HCT116 (cell line): Measurements from ENCODE around the gene PPDPF. TPM values are rescaled to one million over a fixed set of nuclear protein-coding genes. Genes with fewer than 3 reads are reported as not detected.

Experiments
- ATAC-seq: fragments of 200-7000 bp; cut with Tn5 transposase; 2 replicates; pipeline ENCODE4 v1.9.1; 2020; ENCODE audit warnings: mild to moderate bottlenecking, moderate library complexity
- Bru-seq: library from RNA; stranded (reverse); fragments of 400-500 nt; gene quantifications from one replicate; lab custom pipeline; 2021; lab: Mats Ljungman, UMichigan
- BruChase-seq, 2 experiments: library from RNA; stranded (reverse); fragments of 400-500 nt; gene quantifications; one replicate each; lab custom pipeline; 2021; lab: Mats Ljungman, UMichigan
- BruUV-seq: library from RNA; stranded (reverse); fragments of 400-500 nt; replicated peaks from 2 replicates; lab custom pipeline; 2021; lab: Mats Ljungman, UMichigan
- CTCF ChIA-PET: fragments of 300-600 bp; sonication (Branson Sonifier 250); formaldehyde crosslinking; loops from one replicate; lab custom pipeline; 2021; ENCODE audit warnings: antibody characterized with exemption; lab: Charles Lee
- POLR2A ChIA-PET: fragments of 300-600, 350-600 bp; sonication (Branson Sonifier 250); formaldehyde crosslinking; loops from one replicate; lab custom pipeline; 2021; ENCODE audit warnings: antibody characterized with exemption; lab: Charles Lee
- RAD21 ChIA-PET, 2 experiments: fragments of 300-600 bp; sonication (Branson Sonifier 250); formaldehyde crosslinking; loops; one replicate each; lab custom pipeline; 2023; ENCODE audit warnings: low total read pairs in 2 of 2; ENCODE audit not compliant: uncharacterized antibody in 2 of 2, unreplicated experiment in 2 of 2, low non-redundant PET in 1 of 2; lab: Charles Lee
- DNase-seq: peaks from one replicate; pipeline ENCODE4 v3.0.0-alpha.2; 2010; ENCODE audit warnings: low read depth, low spot score
- H2AFZ ChIP-seq: fragments of 200-600 bp; shearing (Covaris generic), sonication (generic); 2 replicates; pipeline ENCODE4 v1.6.1; 2017; ENCODE audit warnings: low read depth, mixed run types, mixed read lengths, antibody characterized with exemption, low read length; ENCODE audit not compliant: poor library complexity, severe bottlenecking
- H3K27ac ChIP-seq: 2 replicates; pipeline ENCODE4 v1.5.1; 2012; ENCODE audit warnings: low read depth, low read length
- H3K27me3 ChIP-seq: fragments of 200-600 bp; sonication (generic); 2 replicates; pipeline ENCODE4 v1.6.1; 2016; ENCODE audit warnings: mixed run types, low read length, mixed read lengths; ENCODE audit not compliant: insufficient read depth
- H3K36me3 ChIP-seq, 2 experiments: fragments of 200-500 bp in 1 of 2; fragments of 200-600 bp in 1 of 2; sonication (Bioruptor generic) in 1 of 2; sonication (generic) in 1 of 2; 2 replicates each; pipeline versions ENCODE4 v1.5.1 to v1.6.1; 2014 to 2016; ENCODE audit warnings: low read length in 2 of 2, inconsistent platforms in 1 of 2, mixed read lengths in 1 of 2, mixed run types in 1 of 2; ENCODE audit not compliant: insufficient read depth in 2 of 2, control insufficient read depth in 1 of 2
- H3K4me1 ChIP-seq, 2 experiments: fragments of 200-600 bp in 1 of 2; sonication (generic) in 1 of 2; 2 replicates each; pipeline versions ENCODE4 v1.5.1 to v1.6.1; 2012 to 2017; ENCODE audit warnings: low read length in 2 of 2, inconsistent platforms in 1 of 2, mild to moderate bottlenecking in 1 of 2, mixed read lengths in 1 of 2, mixed run types in 1 of 2, moderate library complexity in 1 of 2; ENCODE audit not compliant: insufficient read depth in 2 of 2, control insufficient read depth in 1 of 2
- H3K4me2 ChIP-seq: fragments of 200-600 bp; sonication (generic); 2 replicates; pipeline ENCODE4 v1.6.1; 2017; ENCODE audit warnings: mixed run types, low read length, mixed read lengths
- H3K4me3 ChIP-seq, 2 experiments: fragments of 200-600 bp in 1 of 2; sonication (generic) in 1 of 2; replicated peaks in 1 of 2; 2 replicates each; pipeline ENCODE4 v1.5.1; 2011 to 2016; ENCODE audit warnings: low read length in 2 of 2, control low read depth in 1 of 2, low read depth in 1 of 2, mild to moderate bottlenecking in 1 of 2, mixed read lengths in 1 of 2, mixed run types in 1 of 2
- H3K79me2 ChIP-seq: fragments of 200-600 bp; sonication (generic); 2 replicates; pipeline ENCODE4 v1.6.1; 2017; ENCODE audit warnings: mild to moderate bottlenecking, mixed run types, low read length, moderate library complexity, mixed read lengths; ENCODE audit not compliant: insufficient read depth
- H3K9ac ChIP-seq: fragments of 200-600 bp; sonication (generic); 2 replicates; pipeline ENCODE4 v1.6.1; 2016; ENCODE audit warnings: low read length, mixed read lengths
- H3K9me2 ChIP-seq: fragments of 200-600 bp; sonication (generic), shearing (Covaris generic); 2 replicates; pipeline ENCODE4 v1.6.1; 2017; ENCODE audit warnings: mixed run types, mild to moderate bottlenecking, moderate library complexity; ENCODE audit not compliant: insufficient read depth
- H3K9me3 ChIP-seq, 2 experiments: fragments of 200-500 bp in 1 of 2; fragments of 200-600 bp in 1 of 2; sonication (Bioruptor generic) in 1 of 2; sonication (generic) in 1 of 2; 2 replicates each; pipeline ENCODE4 v1.6.1; 2014 to 2017; ENCODE audit warnings: low read length in 2 of 2, mixed read lengths in 2 of 2, inconsistent platforms in 1 of 2, low read depth in 1 of 2, mild to moderate bottlenecking in 1 of 2, mixed run types in 1 of 2, moderate library complexity in 1 of 2; ENCODE audit not compliant: control insufficient read depth in 1 of 2, insufficient read depth in 1 of 2
- H4K20me1 ChIP-seq: fragments of 200-600 bp; sonication (generic), shearing (Covaris generic); 2 replicates; pipeline ENCODE4 v1.6.1; 2017; ENCODE audit warnings: mixed run types, mild to moderate bottlenecking, moderate library complexity; ENCODE audit not compliant: insufficient read depth
- EZH2 ChIP-seq: fragments of 200-600 bp; sonication (generic); IDR thresholded peaks from 2 replicates; pipeline ENCODE4 v1.6.1; 2017; ENCODE audit warnings: antibody characterized with exemption, mixed run types
- POLR2A ChIP-seq: IDR thresholded peaks from 2 replicates; pipeline ENCODE4 v1.7.0; 2011; ENCODE audit warnings: borderline replicate concordance; ENCODE audit not compliant: insufficient read depth, insufficient read length; ENCODE audit errors: extremely low read depth
- POLR2AphosphoS5 ChIP-seq: IDR thresholded peaks from 2 replicates; pipeline ENCODE4 v1.6.1; 2011; ENCODE audit warnings: mild to moderate bottlenecking, low read depth, low read length, moderate library complexity
- SIN3A ChIP-seq: IDR thresholded peaks from 2 replicates; pipeline ENCODE4 v1.6.1; 2012; ENCODE audit warnings: low read depth
- SP1 ChIP-seq: IDR thresholded peaks from 2 replicates; pipeline ENCODE4 v1.6.1; 2012; ENCODE audit warnings: low read depth
- ZFX ChIP-seq: fragments of 450-650 bp; IDR thresholded peaks from 2 replicates; pipeline ENCODE4 v1.6.1; 2017
- ZNF274 ChIP-seq: fragments of 200-500 bp; sonication (Bioruptor generic); IDR thresholded peaks from 2 replicates; pipeline ENCODE4 v1.6.1; 2014; ENCODE audit warnings: mild to moderate bottlenecking, low read depth, low read length, inconsistent platforms
- intact Hi-C: fragments of 100-400 bp; cut with micrococcal nuclease; formaldehyde crosslinking; loops from 2 replicates; pipeline ENCODE4 v1.10.0; 2022
- long read RNA-seq: library from polyadenylated mRNA; unstranded; transcript quantifications from one replicate; pipeline ENCODE4 v2.0.0, GENCODE V29; 2021; ENCODE audit not compliant: unreplicated experiment
- polyA plus RNA-seq: library from polyadenylated mRNA; unstranded; fragments of >200 nt; gene quantifications from 2 replicates; pipeline ENCODE4 v1.2.1, GENCODE V29; 2012; ENCODE audit warnings: missing spikeins
- total RNA-seq: library from RNA; stranded (reverse); gene quantifications from one replicate; pipeline ENCODE4 v1.2.1, GENCODE V29; 2021; ENCODE audit not compliant: unreplicated experiment
- TF ChIP-seq, protein P1 (sequence below): IDR thresholded peaks from 2 replicates; pipeline ENCODE4 v1.6.1; 2012

Gene PPDPF, protein sequence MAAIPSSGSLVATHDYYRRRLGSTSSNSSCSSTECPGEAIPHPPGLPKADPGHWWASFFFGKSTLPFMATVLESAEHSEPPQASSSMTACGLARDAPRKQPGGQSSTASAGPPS
- total RNA-seq (346 TPM), Bru-seq, nascent RNA (percentile 87 among the genes with signal in this experiment), BruChase-seq, experiment 1, labeled RNA remaining after a 6-hour chase (percentile 90 among the genes with signal in this experiment), BruChase-seq, experiment 2, labeled RNA remaining after a 2-hour chase (percentile 91 among the genes with signal in this experiment)
- polyA plus RNA-seq: 308 and 356 TPM in 2 replicates
- long read RNA-seq, transcript PPDPF-204 (3 exons, 478 nt): minor isoform, 5 of 51 reads
- long read RNA-seq, transcript PPDPF-202 (4 exons, 868 nt): major isoform, 16 of 51 reads
- long read RNA-seq, partial matches to known transcripts: 25 of 51 reads
- long read RNA-seq, other reads (novel, unspliced or antisense): 4 of 51 reads

DNA sequence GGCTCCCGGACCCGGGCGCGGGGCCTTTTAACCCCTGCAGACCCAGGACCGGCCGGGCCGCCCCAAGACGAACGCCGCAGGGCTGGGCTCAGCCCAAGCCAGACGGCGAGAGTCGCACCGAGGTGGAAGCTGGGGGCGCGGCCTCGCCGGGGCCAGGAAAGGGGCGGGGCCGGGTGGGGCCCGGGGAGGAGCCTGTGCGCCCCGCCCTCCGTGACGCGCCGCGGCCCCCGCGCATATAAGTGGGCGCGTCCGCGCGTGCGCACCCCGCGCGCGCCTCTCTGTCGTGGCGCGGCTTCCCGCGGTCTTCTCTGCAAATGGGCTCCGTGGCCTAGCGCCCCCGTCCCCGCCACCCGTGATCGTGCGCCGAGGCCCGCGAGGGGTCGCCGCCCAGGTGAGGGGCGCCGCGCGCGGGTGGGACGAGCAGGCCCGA is at the start of gene PPDPF:
TSS of gene PPDPF (plus strand) at position 262 of the 430 bp plus-strand sequence. CDS start 544 bp downstream, outside the sequence.
- Histone ChIP-seq H3K9me3 (peaks cover 5 to 7% of the 10 kb centered on the region in 2 experiments; a peak in 2 of 4 replicates), H3K9ac (peak within 1 kb of the TSS; percentile 94), H3K4me2 (peak within 1 kb of the TSS; percentile 93), H3K36me3 (peaks cover 6 to 24% of the 10 kb centered on the region in 2 experiments), H3K27me3 (no peaks in the 10 kb centered on the region), H3K79me2 (peaks cover 21% of the 10 kb centered on the region), H3K27ac (peak within 1 kb of the TSS; percentile 98), H3K4me1 (peaks cover 5 to 40% of the 10 kb centered on the region in 2 experiments; a peak in 3 of 4 replicates), H3K9me2 (no peaks in the 10 kb centered on the region), H2AFZ (peak within 1 kb of the TSS; percentile 26), H4K20me1 (no peaks in the 10 kb centered on the region), H3K4me3 (peak within 1 kb of the TSS; percentile 89 to 97)
- BruUV-seq: no TSS peak
- RAD21 ChIA-PET: interaction anchor here (0.6 to 1.1 kb wide), 4 partner anchors 10 to 37 kb away, joined by 3 read pairs; no protein-coding TSS in a partner anchor
- CTCF ChIA-PET: interaction anchor here (0.8 to 1.9 kb wide), 4 partner anchors 17 to 453 kb away, joined by 4 to 9 read pairs (median 5); partner anchors contain the start of gene PTK6
- DNase-seq (no peak), ATAC-seq (peak; percentile 77)
- TF ChIP-seq EZH2 (no peak), POLR2AphosphoS5 (peak; percentile 95), ZNF274 (no peak), SP1 (0 out of 2 replicates have a peak, but pooled peaks have one; percentile 19), SIN3A (0 out of 2 replicates have a peak, but pooled peaks have one; percentile 57), ZFX (peak; percentile 66; the same call in 1 of the 2 replicates), POLR2A (peak; percentile 81)
- TF ChIP-seq, protein P1, sequence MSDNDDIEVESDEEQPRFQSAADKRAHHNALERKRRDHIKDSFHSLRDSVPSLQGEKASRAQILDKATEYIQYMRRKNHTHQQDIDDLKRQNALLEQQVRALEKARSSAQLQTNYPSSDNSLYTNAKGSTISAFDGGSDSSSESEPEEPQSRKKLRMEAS: peak; percentile 15; the same call in 1 of the 2 replicates
- intact Hi-C loops: no loop called here
- POLR2A ChIA-PET: interaction anchor here (0.6 to 2.1 kb wide), 5 partner anchors 11 to 25 kb away, joined by 3 to 10 read pairs (median 7); partner anchors contain the start of gene PTK6
